GM12878 (cell line): Measurements from ENCODE around the gene CD1B. TPM values are rescaled to one million over a fixed set of nuclear protein-coding genes. Genes with fewer than 3 reads are reported as not detected.

Source experiments
- ATF3 ChIP-seq: IDR thresholded peaks from 2 replicates; pipeline ENCODE4 v1.6.1; 2011; ENCODE audit warnings: low read depth, mild to moderate bottlenecking, low read length, moderate library complexity, borderline replicate concordance; ENCODE audit errors: extremely low read depth
- ATF7 ChIP-seq: fragments of 450-650 bp; IDR thresholded peaks from 2 replicates; pipeline ENCODE4 v1.6.1; 2016; ENCODE audit warnings: low read depth, mild to moderate bottlenecking
- BHLHE40 ChIP-seq, 2 experiments: fragments of 450-650 bp in 1 of 2; IDR thresholded peaks; 2 replicates each; pipeline ENCODE4 v1.6.1; 2011 to 2017; ENCODE audit warnings: low read depth in 2 of 2, borderline replicate concordance in 1 of 2, improper control_type of control experiment in 1 of 2, low read length in 1 of 2, mild to moderate bottlenecking in 1 of 2
- BMI1 ChIP-seq: fragments of 450-650 bp; IDR thresholded peaks from 2 replicates; pipeline ENCODE4 v1.6.1; 2016; ENCODE audit warnings: mild to moderate bottlenecking, moderate library complexity, borderline replicate concordance
- BRCA1 ChIP-seq: IDR thresholded peaks from 2 replicates; pipeline ENCODE4 v1.6.1; 2011; ENCODE audit warnings: low read depth, low read length, improper control_type of control experiment
- CHD1 ChIP-seq: IDR thresholded peaks from 2 replicates; pipeline ENCODE4 v1.6.1; 2012; ENCODE audit warnings: low read depth, low read length, improper control_type of control experiment
- CREB1 ChIP-seq: IDR thresholded peaks from 2 replicates; pipeline ENCODE4 v1.6.1; 2012; ENCODE audit warnings: low read depth, mild to moderate bottlenecking, inconsistent platforms
- E2F4 ChIP-seq: IDR thresholded peaks from 2 replicates; pipeline ENCODE4 v1.6.1; 2012; ENCODE audit warnings: low read depth, low read length, improper control_type of control experiment
- ESRRA ChIP-seq: IDR thresholded peaks from 2 replicates; pipeline ENCODE4 v1.6.1; 2012; ENCODE audit warnings: mild to moderate bottlenecking, low read length, improper control_type of control experiment
- ETV6 ChIP-seq, 2 experiments: fragments of 450-650 bp in 1 of 2; IDR thresholded peaks in 1 of 2; conservative IDR thresholded peaks in 1 of 2; 2 replicates each; pipeline ENCODE4 v1.6.1; 2014; ENCODE audit warnings: antibody characterized with exemption in 1 of 2, borderline replicate concordance in 1 of 2, low read depth in 1 of 2, mild to moderate bottlenecking in 1 of 2, moderate library complexity in 1 of 2
- FOS ChIP-seq: IDR thresholded peaks from 3 replicates; pipeline ENCODE4 v1.6.1; 2011; ENCODE audit warnings: borderline replicate concordance; ENCODE audit not compliant: insufficient read length; ENCODE audit errors: extremely low read depth
- JUNB ChIP-seq: IDR thresholded peaks from 2 replicates; pipeline ENCODE4 v1.6.1; 2016; ENCODE audit warnings: antibody characterized with exemption, mild to moderate bottlenecking
- KLF5 ChIP-seq: fragments of 450-650 bp; IDR thresholded peaks from 2 replicates; pipeline ENCODE4 v1.6.1; 2014; ENCODE audit warnings: mild to moderate bottlenecking; ENCODE audit not compliant: partially characterized antibody
- MEF2B ChIP-seq: fragments of 450-650 bp; IDR thresholded peaks from 2 replicates; pipeline ENCODE4 v1.6.1; 2018; ENCODE audit warnings: mild to moderate bottlenecking, moderate library complexity; ENCODE audit not compliant: partially characterized antibody, poor library complexity, severe bottlenecking
- MLLT1 ChIP-seq: fragments of 450-650 bp; IDR thresholded peaks from 2 replicates; pipeline ENCODE4 v1.6.1; 2016; ENCODE audit warnings: mild to moderate bottlenecking
- MXI1 ChIP-seq: fragments of 150-350 bp; IDR thresholded peaks from 2 replicates; pipeline ENCODE4 v1.6.1; 2011; ENCODE audit warnings: low read depth, mild to moderate bottlenecking, inconsistent platforms, low read length, improper control_type of control experiment
- NFYB ChIP-seq: IDR thresholded peaks from 2 replicates; pipeline ENCODE4 v1.6.1; 2011; ENCODE audit warnings: low read depth, mild to moderate bottlenecking, low read length, improper control_type of control experiment, moderate library complexity; ENCODE audit not compliant: insufficient read depth
- RAD51 ChIP-seq: fragments of 450-650 bp; IDR thresholded peaks from 2 replicates; pipeline ENCODE4 v1.6.1; 2016; ENCODE audit warnings: moderate library complexity, mild to moderate bottlenecking, inconsistent platforms
- RELA ChIP-seq: fragments of 450-650 bp; IDR thresholded peaks from 2 replicates; pipeline ENCODE4 v1.8.0; 2014; ENCODE audit warnings: borderline replicate concordance; ENCODE audit not compliant: partially characterized antibody
- SMAD5 ChIP-seq: IDR thresholded peaks from 2 replicates; pipeline ENCODE4 v1.6.1; 2016; ENCODE audit warnings: antibody characterized with exemption, low read depth
- STAT1 ChIP-seq: fragments of 450-650 bp; conservative IDR thresholded peaks from 2 replicates; pipeline ENCODE4 v1.6.1; 2014; ENCODE audit warnings: antibody characterized with exemption, mild to moderate bottlenecking
- STAT3 ChIP-seq: IDR thresholded peaks from 2 replicates; pipeline ENCODE4 v1.6.1; 2011; ENCODE audit warnings: low read depth, low read length, improper control_type of control experiment
- TAF1 ChIP-seq: IDR thresholded peaks from 2 replicates; pipeline ENCODE4 v1.6.1; 2011; ENCODE audit warnings: mild to moderate bottlenecking, low read depth, low read length, borderline replicate concordance
- YY1 ChIP-seq: IDR thresholded peaks from 2 replicates; pipeline ENCODE4 v1.6.1; 2011; ENCODE audit warnings: low read depth, mild to moderate bottlenecking, low read length
- ZSCAN29 ChIP-seq: fragments of 450-650 bp; IDR thresholded peaks from 2 replicates; pipeline ENCODE4 v1.6.1; 2017; ENCODE audit warnings: mild to moderate bottlenecking, moderate library complexity
- polyA plus RNA-seq, 11 experiments: library from polyadenylated mRNA; depleted of rRNA in 4 of 11; unstranded in 6 of 11; stranded (reverse) in 5 of 11; fragments of >200 nt; fragmentation: Nextera tagmentation in 4 of 11; fragmentation: Illumina TruSeq in 1 of 11; extraction: Ambion mirVana in 4 of 11; extraction: Trizol in 1 of 11; gene quantifications; 1 replicate in 1 of 11; 2 replicates in 10 of 11; pipeline versions ENCODE4 v1.2.1 to v1.2.3, GENCODE V29; 2011 to 2016; ENCODE audit warnings: inconsistent platforms in 2 of 11, missing spikeins in 2 of 11, low read depth in 1 of 11
- total RNA-seq, 4 experiments: library from RNA; depleted of rRNA in 3 of 4; stranded (reverse); fragments of >200 nt in 3 of 4; fragmentation: Illumina TruSeq in 1 of 4; extraction: Trizol in 1 of 4; gene quantifications; 2 replicates each; pipeline versions ENCODE4 v1.2.1 to v1.2.3, GENCODE V29; 2013 to 2021
- TF ChIP-seq, protein P1 (sequence below): fragments of 150-350 bp; IDR thresholded peaks from 2 replicates; pipeline ENCODE4 v1.6.1; 2014; ENCODE audit warnings: mild to moderate bottlenecking, low read depth, low read length

The CD1B gene
- total and polyA plus RNA-seq, 10 of the 15 experiments (the other 5 are each of a cell fraction or from before 2014, with no cell fraction given): not detected

GRCh38 chr1:158371188-158371953, 40.0 kb upstream of the CD1B start (continued):
- TF ChIP-seq FOS (no peak), ESRRA (no peak), STAT1 (no peak), MLLT1 (no peak), CREB1 (no peak), RELA (peak; percentile 54), SMAD5 (no peak), ATF7 (0 out of 2 replicates have a peak, but pooled peaks have one; percentile 21), RAD51 (no peak), BMI1 (no peak), BRCA1 (no peak), NFYB (no peak), JUNB (no peak), BHLHE40 (IDR thresholded peaks at IDR 0.05; ENCODE audit: borderline replicate concordance in 1 of 2, low read depth in 2 of 2, low read length in 1 of 2) (peak in 1 of 2 experiments; percentile 22; a peak in 1 of 4 replicates), ZSCAN29 (no peak), KLF5 (no peak), CHD1 (no peak), ATF3 (no peak), E2F4 (no peak), YY1 (no peak), MEF2B (no peak), TAF1 (no peak), STAT3 (no peak), ETV6 (conservative IDR thresholded peaks at IDR 0.05 in 1 of 2, IDR thresholded peaks at IDR 0.05 in 1 of 2; ENCODE audit: borderline replicate concordance in 1 of 2, low read depth in 1 of 2) (no peak), MXI1 (no peak)
- TF ChIP-seq, protein P1, sequence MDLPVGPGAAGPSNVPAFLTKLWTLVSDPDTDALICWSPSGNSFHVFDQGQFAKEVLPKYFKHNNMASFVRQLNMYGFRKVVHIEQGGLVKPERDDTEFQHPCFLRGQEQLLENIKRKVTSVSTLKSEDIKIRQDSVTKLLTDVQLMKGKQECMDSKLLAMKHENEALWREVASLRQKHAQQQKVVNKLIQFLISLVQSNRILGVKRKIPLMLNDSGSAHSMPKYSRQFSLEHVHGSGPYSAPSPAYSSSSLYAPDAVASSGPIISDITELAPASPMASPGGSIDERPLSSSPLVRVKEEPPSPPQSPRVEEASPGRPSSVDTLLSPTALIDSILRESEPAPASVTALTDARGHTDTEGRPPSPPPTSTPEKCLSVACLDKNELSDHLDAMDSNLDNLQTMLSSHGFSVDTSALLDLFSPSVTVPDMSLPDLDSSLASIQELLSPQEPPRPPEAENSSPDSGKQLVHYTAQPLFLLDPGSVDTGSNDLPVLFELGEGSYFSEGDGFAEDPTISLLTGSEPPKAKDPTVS: no peak
